GM12892 (cell line): ENCODE results near the gene TRAPPC10.

Source experiments
- POLR2A ChIP-seq: IDR thresholded peaks from 2 replicates; pipeline ENCODE4 v1.6.1; 2011; ENCODE audit warnings: low read depth, low read length, control low read depth
- POLR2AphosphoS5 ChIP-seq: IDR thresholded peaks from 2 replicates; pipeline ENCODE4 v1.6.1; 2011; ENCODE audit warnings: low read depth, low read length, control low read depth
- TAF1 ChIP-seq: IDR thresholded peaks from 2 replicates; pipeline ENCODE4 v1.6.1; 2011; ENCODE audit warnings: low read depth, mild to moderate bottlenecking, control low read depth, low read length, borderline replicate concordance

DNA sequence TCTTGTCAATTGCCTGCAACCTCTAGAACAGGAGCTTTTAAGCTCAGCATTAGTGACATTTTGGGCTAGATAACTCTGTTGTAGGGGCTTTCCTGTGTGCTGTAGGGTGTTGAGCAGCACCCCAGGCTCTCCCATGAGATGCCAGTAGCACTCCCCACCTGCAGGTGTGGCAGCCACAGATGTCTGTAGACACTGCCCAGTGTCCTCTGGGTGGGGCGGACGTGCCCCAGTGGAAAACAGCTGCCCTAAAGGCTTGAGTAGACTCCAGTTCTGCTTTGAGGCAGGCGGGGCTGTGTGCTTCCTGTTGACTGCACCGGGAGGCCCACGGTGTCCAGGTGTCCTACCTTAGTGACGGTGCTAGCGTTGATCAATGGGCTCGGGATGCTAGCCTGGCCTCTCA, 78.2 kb downstream of the TRAPPC10 start:
- no peak for TF ChIP-seq POLR2AphosphoS5
- no peak for TF ChIP-seq POLR2A
- TF ChIP-seq TAF1, result no peak
